Measurements from ENCODE around the gene TENM4.

GRCh38 chr11:79388201-79388600 lies 52.6 kb downstream of the TENM4 start:
- TF ChIP-seq CTCF (IDR thresholded peaks at IDR 0.05) (no peak), POLR2A (IDR thresholded peaks at IDR 0.05) (no peak)
